T-helper 2 cell (primary cell): Measurements from ENCODE around the gene ZIK1.

ENCODE experiments used
- DNase-seq, 5 experiments: peaks; one replicate each; pipeline versions ENCODE4 v3.0.0 to v3.0.0-alpha.2; 2012 to 2022

The ZIK1 gene

DNA sequence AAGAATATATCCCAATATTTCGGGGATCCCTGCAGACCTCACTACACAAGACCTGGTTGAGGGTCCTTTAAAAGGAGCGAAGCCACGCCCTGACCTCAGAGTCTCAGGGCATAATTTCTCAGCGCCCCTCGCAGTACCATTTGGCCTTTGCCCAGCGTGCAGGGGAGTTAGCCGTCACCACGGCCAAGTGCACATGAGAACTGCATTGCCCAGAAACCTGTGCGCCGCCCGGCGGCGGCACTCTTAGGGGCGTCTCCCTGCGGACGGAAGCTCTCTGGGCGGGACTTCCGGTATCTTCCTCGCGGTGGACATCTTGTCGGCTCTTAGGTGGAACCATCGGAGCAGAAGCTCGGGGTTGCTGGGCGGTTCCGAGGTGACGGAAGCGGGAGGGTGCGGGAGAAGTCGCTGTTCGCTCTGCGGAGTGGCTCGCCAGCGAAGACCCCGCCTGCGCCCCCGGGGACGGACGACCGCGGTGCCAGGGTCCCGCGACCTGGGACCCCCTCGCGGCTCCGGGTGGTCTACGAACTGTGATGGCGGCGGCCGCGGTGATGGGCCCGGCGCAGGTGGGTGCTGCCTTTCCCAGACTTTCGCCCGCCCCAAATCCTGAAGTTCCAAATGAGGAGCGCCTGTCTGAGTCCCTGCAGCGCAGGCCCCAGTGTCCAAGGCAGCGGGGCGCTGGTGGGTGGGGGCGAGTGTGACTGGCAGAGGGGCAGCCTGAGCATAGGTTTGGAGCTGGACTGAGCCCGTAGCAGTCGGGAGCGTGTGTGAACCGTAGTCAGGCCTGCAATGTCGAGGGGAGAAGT is 30.2 kb downstream of the ZIK1 start, which contains the start of gene ZNF134:
Gene ZNF134, plus strand, starts transcription at position 302 of the 803 bp plus-strand sequence. CDS start 5,227 bp downstream, outside the sequence.
- DNase-seq, result peak; percentile 64 to 95 (median 85)

DNA sequence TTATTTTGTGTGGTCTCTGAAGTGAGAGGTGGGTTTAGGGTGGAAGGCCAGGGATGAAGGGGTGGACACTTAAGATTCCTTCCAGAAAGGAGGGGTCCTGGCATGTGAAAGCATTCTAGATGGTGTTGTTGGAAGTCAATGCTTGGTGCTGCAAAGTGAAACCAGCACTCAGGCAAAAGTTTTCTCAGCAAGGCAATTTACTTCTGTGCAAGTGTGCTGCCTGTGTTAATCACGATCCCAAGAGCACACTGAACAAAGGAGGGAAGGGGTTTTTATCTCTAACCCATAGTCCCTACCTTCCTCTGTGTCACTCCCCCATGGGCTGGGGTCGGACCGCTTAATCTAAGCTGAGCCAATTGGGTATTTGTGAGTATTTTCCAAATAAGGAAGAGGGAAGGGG is 31.4 kb downstream of the ZIK1 start:
- DNase-seq, result peak in 1 of 5 experiments; percentile 22

DNA sequence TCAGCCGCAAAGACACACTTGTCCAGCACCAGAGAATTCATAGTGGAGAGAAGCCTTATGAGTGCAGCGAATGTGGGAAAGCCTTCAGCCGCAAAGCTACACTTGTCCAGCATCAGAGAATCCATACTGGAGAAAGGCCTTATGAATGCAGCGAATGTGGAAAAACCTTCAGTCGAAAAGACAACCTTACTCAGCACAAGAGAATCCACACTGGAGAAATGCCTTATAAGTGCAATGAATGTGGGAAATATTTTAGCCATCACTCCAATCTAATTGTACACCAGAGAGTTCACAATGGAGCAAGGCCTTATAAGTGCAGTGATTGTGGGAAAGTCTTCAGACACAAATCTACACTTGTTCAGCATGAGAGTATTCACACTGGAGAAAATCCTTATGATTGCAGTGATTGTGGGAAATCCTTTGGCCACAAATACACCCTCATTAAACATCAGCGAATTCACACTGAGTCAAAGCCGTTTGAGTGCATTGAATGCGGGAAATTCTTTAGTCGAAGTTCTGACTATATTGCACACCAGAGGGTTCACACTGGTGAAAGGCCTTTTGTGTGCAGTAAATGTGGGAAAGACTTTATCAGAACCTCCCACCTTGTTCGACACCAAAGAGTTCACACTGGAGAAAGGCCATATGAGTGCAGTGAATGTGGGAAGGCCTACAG is 36.9 kb downstream of the ZIK1 start:
- peak in 1 of 5 experiments; percentile 30 for DNase-seq

- no peak for DNase-seq
Observed at GRCh38 chr19:57623091-57623490, 39.1 kb downstream of the ZIK1 start.

GRCh38 chr19:57632987-57633831 is 49.3 kb downstream of the ZIK1 start, which contains the start of gene ZNF211:
Gene ZNF211 (plus strand): TSS chr19:57633168. CDS start chr19:57633347, 179 bp downstream.
- DNase-seq, result peak; percentile 52 to 94 (median 79)

DNA sequence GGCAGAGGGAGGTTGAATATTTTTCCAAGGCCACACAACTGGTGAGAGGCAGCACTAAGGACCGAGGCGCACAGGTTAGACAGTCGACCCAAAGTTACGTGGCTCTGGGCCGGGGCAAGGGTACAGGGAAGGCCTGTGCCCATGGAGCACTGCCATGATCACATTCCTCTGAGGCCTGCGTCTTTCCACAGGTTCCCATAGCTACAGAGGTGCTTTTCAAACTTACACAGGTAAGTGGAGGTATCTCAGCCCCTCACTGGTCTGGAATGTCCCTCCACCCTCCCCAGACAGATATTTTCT is 49.8 kb downstream of the ZIK1 start:
- no peak for DNase-seq

DNA sequence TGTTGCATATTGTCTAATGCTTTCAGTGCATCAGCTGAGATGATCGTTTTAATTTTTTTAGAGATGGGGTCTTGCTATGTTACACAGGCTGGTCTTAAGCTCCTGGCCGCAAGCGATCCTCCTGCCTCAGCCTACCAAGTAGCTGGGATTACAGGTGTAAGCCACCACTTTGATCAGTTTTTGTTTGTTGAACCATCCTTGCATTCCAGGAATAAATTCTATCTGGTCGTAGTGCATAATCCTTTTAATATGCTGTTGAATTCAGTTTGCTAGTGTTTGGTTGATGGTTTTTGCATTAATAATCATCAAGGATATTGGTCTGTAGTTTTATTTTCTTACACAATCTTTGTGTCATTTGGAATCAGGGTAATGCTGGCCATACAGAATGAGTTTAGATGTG is 53.4 kb downstream of the ZIK1 start:
- DNase-seq, result no peak

DNA sequence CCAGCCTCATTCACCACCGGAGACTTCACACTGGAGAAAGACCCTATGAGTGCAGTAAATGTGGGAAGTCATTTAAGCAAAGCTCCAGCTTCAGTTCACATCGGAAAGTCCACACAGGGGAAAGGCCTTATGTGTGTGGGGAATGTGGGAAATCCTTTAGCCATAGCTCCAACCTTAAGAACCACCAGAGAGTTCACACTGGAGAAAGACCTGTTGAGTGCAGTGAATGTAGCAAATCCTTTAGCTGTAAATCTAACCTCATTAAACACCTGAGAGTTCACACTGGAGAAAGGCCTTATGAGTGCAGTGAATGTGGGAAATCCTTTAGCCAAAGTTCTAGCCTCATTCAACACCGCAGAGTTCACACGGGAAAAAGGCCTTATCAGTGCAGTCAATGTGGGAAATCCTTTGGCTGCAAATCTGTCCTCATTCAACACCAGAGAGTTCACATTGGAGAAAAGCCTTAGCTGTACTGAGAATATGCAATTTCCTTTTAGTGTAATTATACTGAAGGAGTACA is 57.8 kb downstream of the ZIK1 start:
- DNase-seq, result no peak

DNA sequence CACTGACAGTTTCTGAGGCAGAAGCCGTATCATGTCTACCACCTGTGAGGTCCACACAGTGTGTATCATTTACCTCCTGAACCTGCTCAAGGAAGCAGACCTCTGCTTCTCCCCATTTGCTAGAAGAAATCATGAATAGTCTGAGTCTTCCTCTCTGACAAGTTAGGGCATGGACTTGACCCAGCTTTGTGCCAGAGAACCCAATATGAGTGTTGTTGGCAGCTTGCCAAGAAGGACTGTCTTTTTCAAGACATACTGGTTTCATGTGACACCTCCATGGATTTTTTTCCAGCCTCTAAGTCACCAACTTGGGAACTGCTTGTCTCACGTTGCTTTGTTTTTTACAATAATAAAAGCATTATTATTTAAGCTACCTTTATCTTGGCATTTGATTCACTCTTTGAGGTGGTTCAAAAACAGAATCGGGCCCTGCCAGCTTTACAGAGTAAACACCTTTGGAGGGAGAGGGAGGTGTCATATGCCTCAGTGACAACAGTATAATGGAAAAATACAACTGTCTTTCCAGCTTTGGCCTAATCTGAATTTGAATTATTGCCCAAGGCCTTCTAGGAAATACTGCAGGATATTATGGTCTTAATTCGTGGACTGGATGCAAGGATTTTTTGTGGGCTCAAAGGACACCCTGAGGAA is 58.6 kb downstream of the ZIK1 start:
- DNase-seq, result no peak
